GM23338 (cell line): Measurements from ENCODE around the gene GPR89B. TPM values are rescaled to one million over a fixed set of nuclear protein-coding genes. Genes with fewer than 3 reads are reported as not detected.
A peak's percentile ranks its signal among the peaks of the same experiment; 100 is the strongest.

ENCODE experiments used
- ATAC-seq: fragments of 200-7000 bp; cut with Tn5 transposase; 3 replicates; pipeline ENCODE4 v1.9.1; 2020
- DNase-seq: peaks from one replicate; pipeline ENCODE4 v3.0.0-alpha.2; 2015; ENCODE audit warnings: low spot score
- H2AFZ ChIP-seq: fragments of 200-600 bp; sonication (generic); 2 replicates; pipeline ENCODE4 v1.8.0; 2016; ENCODE audit warnings: antibody characterized with exemption, mild to moderate bottlenecking, moderate library complexity
- H3F3A ChIP-seq: fragments of 200-600 bp; sonication (generic); replicated peaks from 2 replicates; pipeline ENCODE4 v1.8.0; 2017; ENCODE audit warnings: antibody characterized with exemption, mixed run types, low read depth
- H3K27ac ChIP-seq: fragments of 200-600 bp; sonication (generic); 2 replicates; pipeline ENCODE4 v1.6.1; 2016; ENCODE audit warnings: low read depth
- H3K27me3 ChIP-seq: fragments of 200-600 bp; sonication (generic); 2 replicates; pipeline ENCODE4 v1.8.0; 2016; ENCODE audit warnings: mild to moderate bottlenecking, mixed run types, moderate library complexity; ENCODE audit not compliant: insufficient read depth
- H3K36me3 ChIP-seq: fragments of 200-600 bp; sonication (generic); 2 replicates; pipeline ENCODE4 v1.8.0; 2016; ENCODE audit warnings: mild to moderate bottlenecking; ENCODE audit not compliant: insufficient read depth
- H3K4me1 ChIP-seq: fragments of 200-600 bp; sonication (generic); 2 replicates; pipeline ENCODE4 v1.8.0; 2016; ENCODE audit warnings: mild to moderate bottlenecking, moderate library complexity; ENCODE audit not compliant: insufficient read depth
- H3K4me2 ChIP-seq: fragments of 200-600 bp; sonication (generic); 2 replicates; pipeline ENCODE4 v1.7.1; 2017; ENCODE audit warnings: mixed run types
- H3K4me3 ChIP-seq: fragments of 200-600 bp; sonication (generic); 2 replicates; pipeline ENCODE4 v1.6.1; 2016; ENCODE audit warnings: mixed run types
- H3K79me2 ChIP-seq: fragments of 200-600 bp; sonication (generic); replicated peaks from 2 replicates; pipeline ENCODE4 v1.8.0; 2017; ENCODE audit warnings: mild to moderate bottlenecking; ENCODE audit not compliant: insufficient read depth
- H3K9me2 ChIP-seq: fragments of 200-600 bp; sonication (generic); 2 replicates; pipeline ENCODE4 v1.8.0; 2017; ENCODE audit not compliant: insufficient read depth
- H4K20me1 ChIP-seq: fragments of 200-600 bp; sonication (generic); replicated peaks from 2 replicates; pipeline ENCODE4 v1.8.0; 2017; ENCODE audit warnings: mild to moderate bottlenecking; ENCODE audit not compliant: insufficient read depth
- H3K27ac Mint-ChIP-seq: 2 replicates; pipeline ENCODE4 v1.8.0; 2020; ENCODE audit warnings: inconsistent platforms, mild to moderate bottlenecking, moderate library complexity, mixed read lengths
- H3K27me3 Mint-ChIP-seq: 3 replicates; pipeline ENCODE4 v1.8.0; 2022; ENCODE audit warnings: low read depth, mild to moderate bottlenecking, moderate library complexity, mixed read lengths, inconsistent platforms; ENCODE audit not compliant: insufficient read depth, poor library complexity
- H3K36me3 Mint-ChIP-seq: 3 replicates; pipeline ENCODE4 v1.8.0; 2021; ENCODE audit warnings: low read depth, mild to moderate bottlenecking, inconsistent platforms, moderate library complexity, mixed read lengths
- H3K4me1 Mint-ChIP-seq: 3 replicates; pipeline ENCODE4 v1.8.0; 2020; ENCODE audit warnings: mild to moderate bottlenecking, inconsistent platforms, mixed read lengths
- H3K4me3 Mint-ChIP-seq: 3 replicates; pipeline ENCODE4 v1.8.0; 2021; ENCODE audit warnings: moderate library complexity, mild to moderate bottlenecking, inconsistent platforms, mixed read lengths
- H3K9me3 Mint-ChIP-seq: 3 replicates; pipeline ENCODE4 v1.8.0; 2020; ENCODE audit warnings: moderate library complexity, mild to moderate bottlenecking, inconsistent platforms, mixed read lengths
- EZH2 ChIP-seq: fragments of 200-600 bp; sonication (generic); IDR thresholded peaks from one replicate; pipeline ENCODE4 v1.8.0; 2017; ENCODE audit warnings: antibody characterized with exemption, mild to moderate bottlenecking, low read depth; ENCODE audit not compliant: unreplicated experiment
- EZH2phosphoT487 ChIP-seq: fragments of 200-600 bp; sonication (generic); IDR thresholded peaks from one replicate; pipeline ENCODE4 v1.8.1; 2018; ENCODE audit warnings: antibody characterized with exemption; ENCODE audit not compliant: unreplicated experiment
- JUNB ChIP-seq: IDR thresholded peaks from one replicate; pipeline ENCODE4 v1.6.1; 2016; ENCODE audit warnings: antibody characterized with exemption; ENCODE audit not compliant: unreplicated experiment
- NANOG ChIP-seq: IDR thresholded peaks from 2 replicates; pipeline ENCODE4 v1.6.1; 2016; ENCODE audit warnings: antibody characterized with exemption, borderline replicate concordance
- STAT1 ChIP-seq: IDR thresholded peaks from one replicate; pipeline ENCODE4 v1.6.1; 2016; ENCODE audit warnings: antibody characterized with exemption; ENCODE audit not compliant: unreplicated experiment
- ZNF331 ChIP-seq: fragments of 250-450 bp; sonication (Bioruptor Pico); IDR thresholded peaks from 2 replicates; pipeline ENCODE4 v1.5.0; 2020; ENCODE audit warnings: low read depth, mild to moderate bottlenecking, moderate library complexity
- polyA plus RNA-seq: library from polyadenylated mRNA; unstranded; fragments of >200 nt; fragmentation: Nextera tagmentation; extraction: Ambion mirVana; gene quantifications from 2 replicates; pipeline ENCODE4 v1.2.1, GENCODE V29; 2016
- total RNA-seq: library from RNA; depleted of rRNA; stranded (reverse); fragments of >200 nt; shearing (Covaris generic); gene quantifications from 2 replicates; pipeline ENCODE4 v1.2.3, GENCODE V29; 2014
- TF ChIP-seq, protein P1 (sequence below): IDR thresholded peaks from one replicate; pipeline ENCODE4 v1.6.1; 2018; ENCODE audit warnings: antibody characterized with exemption; ENCODE audit not compliant: unreplicated experiment
- TF ChIP-seq, protein P2 (sequence below), 2 experiments: fragments of 200-600 bp in 1 of 2; sonication (generic) in 1 of 2; conservative IDR thresholded peaks; 2 replicates each; pipeline versions ENCODE4 v1.5.1 to v1.6.1; 2016 to 2017; ENCODE audit warnings: antibody characterized with exemption in 2 of 2, low read depth in 2 of 2, mild to moderate bottlenecking in 2 of 2, moderate library complexity in 1 of 2
- TF ChIP-seq, protein P3 (sequence below): fragments of 250-450 bp; sonication (Bioruptor Pico); IDR thresholded peaks from 2 replicates; pipeline ENCODE4 v1.5.0; 2020; ENCODE audit warnings: mild to moderate bottlenecking, moderate library complexity

The GPR89B gene
- total and polyA plus RNA-seq, 2 experiments from 2014 or later = 25.7 to 27.7 TPM

- Histone ChIP-seq H3K27ac (no peak overlapping the region), H4K20me1 (no peaks in the 10 kb centered on the region), H3K4me1 (no peaks in the 10 kb centered on the region), H3F3A (no peaks in the 10 kb centered on the region), H3K9me2 (no peaks in the 10 kb centered on the region), H3K4me3 (no peak overlapping the region), H3K4me2 (no peak overlapping the region), H3K27me3 (no peaks in the 10 kb centered on the region), H2AFZ (0 out of 2 replicates have a peak overlapping the region, but pooled peaks have one; percentile 9), H3K79me2 (no peaks in the 10 kb centered on the region), H3K36me3 (no peaks in the 10 kb centered on the region)
- Mint-ChIP-seq H3K4me3 (no peak overlapping the region), H3K27ac (no peak overlapping the region), H3K4me1 (peaks cover 8% of the 10 kb centered on the region; the same call in 2 of the 3 replicates), H3K27me3 (peaks cover 8% of the 10 kb centered on the region), H3K9me3 (no peaks in the 10 kb centered on the region), H3K36me3 (no peaks in the 10 kb centered on the region)
- no peak for ATAC-seq
- no peak for TF ChIP-seq EZH2
- no peak for TF ChIP-seq ZNF331 (CRISPR knock-in tag)
- no peak for TF ChIP-seq JUNB
- DNase-seq = no peak
These were observed 31.0 kb upstream of the GPR89B start for GRCh38 chr1:147897029-147897752.

GRCh38 chr1:147897789-147898188 is 30.4 kb upstream of the GPR89B start:
- Histone ChIP-seq H3K4me3 (no peak overlapping the region), H3K4me1 (no peaks in the 10 kb centered on the region), H3K9me2 (no peaks in the 10 kb centered on the region), H3K79me2 (no peaks in the 10 kb centered on the region), H3K27me3 (no peaks in the 10 kb centered on the region), H2AFZ (0 out of 2 replicates have a peak overlapping the region, but pooled peaks have one; percentile 9), H3K36me3 (no peaks in the 10 kb centered on the region), H3K4me2 (no peak overlapping the region), H4K20me1 (no peaks in the 10 kb centered on the region), H3F3A (no peaks in the 10 kb centered on the region), H3K27ac (no peak overlapping the region)
- no peak for DNase-seq
- no peak for ATAC-seq
- Mint-ChIP-seq H3K4me1 (peaks cover 3% of the 10 kb centered on the region; the same call in 2 of the 3 replicates), H3K36me3 (no peaks in the 10 kb centered on the region), H3K27ac (no peak overlapping the region), H3K27me3 (peaks cover 9% of the 10 kb centered on the region), H3K9me3 (no peaks in the 10 kb centered on the region), H3K4me3 (no peak overlapping the region)
- TF ChIP-seq, protein P1, sequence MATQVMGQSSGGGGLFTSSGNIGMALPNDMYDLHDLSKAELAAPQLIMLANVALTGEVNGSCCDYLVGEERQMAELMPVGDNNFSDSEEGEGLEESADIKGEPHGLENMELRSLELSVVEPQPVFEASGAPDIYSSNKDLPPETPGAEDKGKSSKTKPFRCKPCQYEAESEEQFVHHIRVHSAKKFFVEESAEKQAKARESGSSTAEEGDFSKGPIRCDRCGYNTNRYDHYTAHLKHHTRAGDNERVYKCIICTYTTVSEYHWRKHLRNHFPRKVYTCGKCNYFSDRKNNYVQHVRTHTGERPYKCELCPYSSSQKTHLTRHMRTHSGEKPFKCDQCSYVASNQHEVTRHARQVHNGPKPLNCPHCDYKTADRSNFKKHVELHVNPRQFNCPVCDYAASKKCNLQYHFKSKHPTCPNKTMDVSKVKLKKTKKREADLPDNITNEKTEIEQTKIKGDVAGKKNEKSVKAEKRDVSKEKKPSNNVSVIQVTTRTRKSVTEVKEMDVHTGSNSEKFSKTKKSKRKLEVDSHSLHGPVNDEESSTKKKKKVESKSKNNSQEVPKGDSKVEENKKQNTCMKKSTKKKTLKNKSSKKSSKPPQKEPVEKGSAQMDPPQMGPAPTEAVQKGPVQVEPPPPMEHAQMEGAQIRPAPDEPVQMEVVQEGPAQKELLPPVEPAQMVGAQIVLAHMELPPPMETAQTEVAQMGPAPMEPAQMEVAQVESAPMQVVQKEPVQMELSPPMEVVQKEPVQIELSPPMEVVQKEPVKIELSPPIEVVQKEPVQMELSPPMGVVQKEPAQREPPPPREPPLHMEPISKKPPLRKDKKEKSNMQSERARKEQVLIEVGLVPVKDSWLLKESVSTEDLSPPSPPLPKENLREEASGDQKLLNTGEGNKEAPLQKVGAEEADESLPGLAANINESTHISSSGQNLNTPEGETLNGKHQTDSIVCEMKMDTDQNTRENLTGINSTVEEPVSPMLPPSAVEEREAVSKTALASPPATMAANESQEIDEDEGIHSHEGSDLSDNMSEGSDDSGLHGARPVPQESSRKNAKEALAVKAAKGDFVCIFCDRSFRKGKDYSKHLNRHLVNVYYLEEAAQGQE = no peak
- TF ChIP-seq EZH2phosphoT487 = no peak
- no peak for TF ChIP-seq EZH2
- no peak for TF ChIP-seq NANOG
- no peak for TF ChIP-seq JUNB
- TF ChIP-seq, protein P2, sequence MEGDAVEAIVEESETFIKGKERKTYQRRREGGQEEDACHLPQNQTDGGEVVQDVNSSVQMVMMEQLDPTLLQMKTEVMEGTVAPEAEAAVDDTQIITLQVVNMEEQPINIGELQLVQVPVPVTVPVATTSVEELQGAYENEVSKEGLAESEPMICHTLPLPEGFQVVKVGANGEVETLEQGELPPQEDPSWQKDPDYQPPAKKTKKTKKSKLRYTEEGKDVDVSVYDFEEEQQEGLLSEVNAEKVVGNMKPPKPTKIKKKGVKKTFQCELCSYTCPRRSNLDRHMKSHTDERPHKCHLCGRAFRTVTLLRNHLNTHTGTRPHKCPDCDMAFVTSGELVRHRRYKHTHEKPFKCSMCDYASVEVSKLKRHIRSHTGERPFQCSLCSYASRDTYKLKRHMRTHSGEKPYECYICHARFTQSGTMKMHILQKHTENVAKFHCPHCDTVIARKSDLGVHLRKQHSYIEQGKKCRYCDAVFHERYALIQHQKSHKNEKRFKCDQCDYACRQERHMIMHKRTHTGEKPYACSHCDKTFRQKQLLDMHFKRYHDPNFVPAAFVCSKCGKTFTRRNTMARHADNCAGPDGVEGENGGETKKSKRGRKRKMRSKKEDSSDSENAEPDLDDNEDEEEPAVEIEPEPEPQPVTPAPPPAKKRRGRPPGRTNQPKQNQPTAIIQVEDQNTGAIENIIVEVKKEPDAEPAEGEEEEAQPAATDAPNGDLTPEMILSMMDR (conservative IDR thresholded peaks at IDR 0.05; ENCODE audit: low read depth in 2 of 2) = no peak
- TF ChIP-seq STAT1 = no peak
- TF ChIP-seq, protein P3, sequence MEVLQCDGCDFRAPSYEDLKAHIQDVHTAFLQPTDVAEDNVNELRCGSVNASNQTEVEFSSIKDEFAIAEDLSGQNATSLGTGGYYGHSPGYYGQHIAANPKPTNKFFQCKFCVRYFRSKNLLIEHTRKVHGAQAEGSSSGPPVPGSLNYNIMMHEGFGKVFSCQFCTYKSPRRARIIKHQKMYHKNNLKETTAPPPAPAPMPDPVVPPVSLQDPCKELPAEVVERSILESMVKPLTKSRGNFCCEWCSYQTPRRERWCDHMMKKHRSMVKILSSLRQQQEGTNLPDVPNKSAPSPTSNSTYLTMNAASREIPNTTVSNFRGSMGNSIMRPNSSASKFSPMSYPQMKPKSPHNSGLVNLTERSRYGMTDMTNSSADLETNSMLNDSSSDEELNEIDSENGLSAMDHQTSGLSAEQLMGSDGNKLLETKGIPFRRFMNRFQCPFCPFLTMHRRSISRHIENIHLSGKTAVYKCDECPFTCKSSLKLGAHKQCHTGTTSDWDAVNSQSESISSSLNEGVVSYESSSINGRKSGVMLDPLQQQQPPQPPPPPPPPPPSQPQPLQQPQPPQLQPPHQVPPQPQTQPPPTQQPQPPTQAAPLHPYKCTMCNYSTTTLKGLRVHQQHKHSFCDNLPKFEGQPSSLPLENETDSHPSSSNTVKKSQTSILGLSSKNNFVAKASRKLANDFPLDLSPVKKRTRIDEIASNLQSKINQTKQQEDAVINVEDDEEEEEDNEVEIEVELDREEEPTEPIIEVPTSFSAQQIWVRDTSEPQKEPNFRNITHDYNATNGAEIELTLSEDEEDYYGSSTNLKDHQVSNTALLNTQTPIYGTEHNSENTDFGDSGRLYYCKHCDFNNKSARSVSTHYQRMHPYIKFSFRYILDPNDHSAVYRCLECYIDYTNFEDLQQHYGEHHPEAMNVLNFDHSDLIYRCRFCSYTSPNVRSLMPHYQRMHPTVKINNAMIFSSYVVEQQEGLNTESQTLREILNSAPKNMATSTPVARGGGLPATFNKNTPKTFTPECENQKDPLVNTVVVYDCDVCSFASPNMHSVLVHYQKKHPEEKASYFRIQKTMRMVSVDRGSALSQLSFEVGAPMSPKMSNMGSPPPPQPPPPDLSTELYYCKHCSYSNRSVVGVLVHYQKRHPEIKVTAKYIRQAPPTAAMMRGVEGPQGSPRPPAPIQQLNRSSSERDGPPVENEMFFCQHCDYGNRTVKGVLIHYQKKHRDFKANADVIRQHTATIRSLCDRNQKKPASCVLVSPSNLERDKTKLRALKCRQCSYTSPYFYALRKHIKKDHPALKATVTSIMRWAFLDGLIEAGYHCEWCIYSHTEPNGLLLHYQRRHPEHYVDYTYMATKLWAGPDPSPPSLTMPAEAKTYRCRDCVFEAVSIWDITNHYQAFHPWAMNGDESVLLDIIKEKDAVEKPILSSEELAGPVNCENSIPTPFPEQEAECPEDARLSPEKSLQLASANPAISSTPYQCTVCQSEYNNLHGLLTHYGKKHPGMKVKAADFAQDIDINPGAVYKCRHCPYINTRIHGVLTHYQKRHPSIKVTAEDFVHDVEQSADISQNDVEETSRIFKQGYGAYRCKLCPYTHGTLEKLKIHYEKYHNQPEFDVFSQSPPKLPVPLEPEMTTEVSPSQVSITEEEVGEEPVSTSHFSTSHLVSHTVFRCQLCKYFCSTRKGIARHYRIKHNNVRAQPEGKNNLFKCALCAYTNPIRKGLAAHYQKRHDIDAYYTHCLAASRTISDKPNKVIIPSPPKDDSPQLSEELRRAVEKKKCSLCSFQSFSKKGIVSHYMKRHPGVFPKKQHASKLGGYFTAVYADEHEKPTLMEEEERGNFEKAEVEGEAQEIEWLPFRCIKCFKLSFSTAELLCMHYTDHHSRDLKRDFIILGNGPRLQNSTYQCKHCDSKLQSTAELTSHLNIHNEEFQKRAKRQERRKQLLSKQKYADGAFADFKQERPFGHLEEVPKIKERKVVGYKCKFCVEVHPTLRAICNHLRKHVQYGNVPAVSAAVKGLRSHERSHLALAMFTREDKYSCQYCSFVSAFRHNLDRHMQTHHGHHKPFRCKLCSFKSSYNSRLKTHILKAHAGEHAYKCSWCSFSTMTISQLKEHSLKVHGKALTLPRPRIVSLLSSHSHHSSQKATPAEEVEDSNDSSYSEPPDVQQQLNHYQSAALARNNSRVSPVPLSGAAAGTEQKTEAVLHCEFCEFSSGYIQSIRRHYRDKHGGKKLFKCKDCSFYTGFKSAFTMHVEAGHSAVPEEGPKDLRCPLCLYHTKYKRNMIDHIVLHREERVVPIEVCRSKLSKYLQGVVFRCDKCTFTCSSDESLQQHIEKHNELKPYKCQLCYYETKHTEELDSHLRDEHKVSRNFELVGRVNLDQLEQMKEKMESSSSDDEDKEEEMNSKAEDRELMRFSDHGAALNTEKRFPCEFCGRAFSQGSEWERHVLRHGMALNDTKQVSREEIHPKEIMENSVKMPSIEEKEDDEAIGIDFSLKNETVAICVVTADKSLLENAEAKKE (CRISPR knock-in tag) = no peak
